GM12865 (cell line): Measurements from ENCODE around the gene ZNF497.
"Not testable (repeated sequence)": the region's sequence is repeated elsewhere in the genome, so short reads cannot be mapped to it uniquely, and the experiment has no call there.

Experiments used
- DNase-seq: peaks from one replicate; pipeline ENCODE4 v3.0.0; 2010; ENCODE audit warnings: low read depth
- H3K4me3 ChIP-seq: 2 replicates; pipeline ENCODE4 v1.5.1; 2011; ENCODE audit warnings: mild to moderate bottlenecking, low read depth, low read length, control low read depth
- CTCF ChIP-seq: IDR thresholded peaks from 2 replicates; pipeline ENCODE4 v1.5.1; 2011; ENCODE audit warnings: low read length, control low read depth, low read depth, inconsistent platforms; ENCODE audit not compliant: insufficient read depth; ENCODE audit errors: missing control alignments

Gene ZNF497

GRCh38 chr19:58382997-58383603, 20.5 kb upstream of the ZNF497 start:
- no peak for TF ChIP-seq CTCF
- no peak for DNase-seq

GRCh38 chr19:58381460-58382212, 19.1 kb upstream of the ZNF497 start:
- peak overlapping the region; percentile 77 for H3K4me3 ChIP-seq
- DNase-seq: no peak
- TF ChIP-seq CTCF: no peak

More at GRCh38 chr19:58382997-58383603, 20.5 kb upstream of the ZNF497 start:
- no peak overlapping the region for H3K4me3 ChIP-seq

GRCh38 chr19:58380662-58381459, 18.3 kb upstream of the ZNF497 start, which contains the start of gene ZNF837:
ZNF837 (minus strand) TSS chr19:58381030; CDS start chr19:58369332, 11,698 bp downstream.
- peak; percentile 2 for TF ChIP-seq CTCF
- DNase-seq: peak; percentile 100
- H3K4me3 ChIP-seq: peak within 1 kb of the TSS; percentile 84

- peak overlapping the region; percentile 84 for H3K4me3 ChIP-seq
- no peak for TF ChIP-seq CTCF
- peak; percentile 40 for DNase-seq
Observed at GRCh38 chr19:58380037-58380661, 17.6 kb upstream of the ZNF497 start.

- DNase-seq: no peak
- H3K4me3 ChIP-seq: no peak overlapping the region
- no peak for TF ChIP-seq CTCF
Observed at GRCh38 chr19:58379246-58379645, 16.7 kb upstream of the ZNF497 start.

- DNase-seq, H3K4me3 ChIP-seq: not testable (repeated sequence)
Observed at GRCh38 chr19:58376724-58377123, 14.2 kb upstream of the ZNF497 start.

GRCh38 chr19:58374200-58374599, 11.6 kb upstream of the ZNF497 start:
- TF ChIP-seq CTCF: no peak
- DNase-seq: no peak
- no peak overlapping the region for H3K4me3 ChIP-seq
